Measurements from ENCODE around the gene MYCL.

- TF ChIP-seq CTCF (IDR thresholded peaks at IDR 0.05), result no peak
- TF ChIP-seq EP300 (IDR thresholded peaks at IDR 0.05), result no peak
- TF ChIP-seq RAD21 (conservative IDR thresholded peaks at IDR 0.05 in 1 of 2, IDR thresholded peaks at IDR 0.05 in 1 of 2), result no peak
- no peak for TF ChIP-seq RNF2 (IDR thresholded peaks at IDR 0.05; ENCODE audit: borderline replicate concordance, low read depth)
- TF ChIP-seq POLR2A (IDR thresholded peaks at IDR 0.05; ENCODE audit: low read length), result no peak
- no peak for TF ChIP-seq ESRRA (IDR thresholded peaks at IDR 0.05; ENCODE audit: borderline replicate concordance, low read length)
- TF ChIP-seq BHLHE40 (IDR thresholded peaks at IDR 0.05; ENCODE audit: low read depth, low read length), result no peak
- no peak for TF ChIP-seq CHD4 (IDR thresholded peaks at IDR 0.05; ENCODE audit: borderline replicate concordance)
- TF ChIP-seq MAX (IDR thresholded peaks at IDR 0.05), result no peak
Observed at GRCh38 chr1:39949891-39950290, 48.2 kb upstream of the MYCL start.

All from A549 (cell line).